GM23338 (cell line): Measurements from ENCODE around the gene ADRB2.

ENCODE experiments used
- CTCF ChIP-seq, 2 experiments: fragments of 200-600 bp in 1 of 2; sonication (generic) in 1 of 2; conservative IDR thresholded peaks; 2 replicates each; pipeline versions ENCODE4 v1.5.1 to v1.6.1; 2016 to 2017; ENCODE audit warnings: antibody characterized with exemption in 2 of 2, low read depth in 2 of 2, mild to moderate bottlenecking in 2 of 2, moderate library complexity in 1 of 2
- ETS1 ChIP-seq: IDR thresholded peaks from 2 replicates; pipeline ENCODE4 v1.6.1; 2016; ENCODE audit warnings: antibody characterized with exemption
- JUNB ChIP-seq: IDR thresholded peaks from one replicate; pipeline ENCODE4 v1.6.1; 2016; ENCODE audit warnings: antibody characterized with exemption; ENCODE audit not compliant: unreplicated experiment

- no peak for TF ChIP-seq CTCF (conservative IDR thresholded peaks at IDR 0.05; ENCODE audit: low read depth in 2 of 2)
- no peak for TF ChIP-seq ETS1
- no peak for TF ChIP-seq JUNB
These were observed 15.8 kb downstream of the ADRB2 start for GRCh38 chr5:148842161-148842560.
